HepG2 (cell line): ENCODE results near the gene TSSK2. TPM values are rescaled to one million over a fixed set of nuclear protein-coding genes. Genes with fewer than 3 reads are reported as not detected.
A peak's percentile ranks its signal among the peaks of the same experiment; 100 is the strongest.

Experiments used
- ATAC-seq: fragments of 200-7000 bp; cut with Tn5 transposase; 3 replicates; pipeline ENCODE4 v1.9.1; 2020; ENCODE audit warnings: mild to moderate bottlenecking, moderate library complexity
- BruUV-seq: library from RNA; stranded (reverse); fragments of 400-500 nt; replicated peaks from 2 replicates; lab custom pipeline; 2021; lab: Mats Ljungman, UMichigan
- CTCF ChIA-PET: fragments of 300-600 bp; formaldehyde crosslinking; extraction: SDS; loops from one replicate; lab custom pipeline; 2021; ENCODE audit warnings: low total read pairs, inconsistent platforms, low intra/inter-chr PET ratio; lab: Yijun Ruan, JAX
- POLR2A ChIA-PET: fragments of 350-600 bp; sonication (Branson Sonifier 250); formaldehyde crosslinking; loops from one replicate; lab custom pipeline; 2020; ENCODE audit warnings: antibody characterized with exemption, inconsistent platforms; lab: Yijun Ruan, JAX
- DNase-seq: peaks from one replicate; pipeline ENCODE4 v3.0.0-alpha.2; 2015; ENCODE audit warnings: low spot score
- FAIRE-seq: peaks from 3 replicates; lab custom pipeline; 2011; peaks lifted over from hg19 to GRCh38; lab: Jason Lieb, UNC
- H2AFZ ChIP-seq: one replicate; pipeline ENCODE4 v1.6.1; 2011; ENCODE audit warnings: low read length, inconsistent platforms
- H3K27ac ChIP-seq: fragments of 300-600 bp; 3 replicates; pipeline ENCODE4 v1.8.0; 2011; ENCODE audit warnings: mixed run types, mild to moderate bottlenecking, mixed read lengths, low read length, inconsistent platforms; ENCODE audit not compliant: insufficient read depth; ENCODE audit errors: extremely low read length
- H3K27me3 ChIP-seq, 2 experiments: fragments of 200-600 bp in 1 of 2; 2 replicates in 1 of 2; 3 replicates in 1 of 2; pipeline versions ENCODE4 v1.6.0 to v1.8.0; 2011; ENCODE audit warnings: low read length in 2 of 2, mild to moderate bottlenecking in 2 of 2, moderate library complexity in 2 of 2, inconsistent platforms in 1 of 2; ENCODE audit not compliant: insufficient read depth in 2 of 2, control insufficient read depth in 1 of 2
- H3K36me3 ChIP-seq, 2 experiments: fragments of 200-600 bp in 1 of 2; replicated peaks in 1 of 2; 2 replicates in 1 of 2; 3 replicates in 1 of 2; pipeline versions ENCODE4 v1.5.1 to v1.8.0; 2011; ENCODE audit warnings: low read length in 2 of 2, inconsistent platforms in 1 of 2; ENCODE audit not compliant: insufficient read depth in 2 of 2, control insufficient read depth in 1 of 2
- H3K4me1 ChIP-seq: 2 replicates; pipeline ENCODE4 v1.5.1; 2012; ENCODE audit warnings: low read length, inconsistent platforms; ENCODE audit not compliant: insufficient read depth
- H3K4me2 ChIP-seq: 2 replicates; pipeline ENCODE4 v1.6.0; 2011; ENCODE audit warnings: low read depth, low read length, inconsistent platforms
- H3K4me3 ChIP-seq, 3 experiments: fragments of 200-600 bp in 1 of 3; sonication (generic), shearing (Covaris generic) in 1 of 3; replicated peaks in 1 of 3; 2 replicates each; pipeline ENCODE4 v1.5.1; 2011 to 2016; ENCODE audit warnings: low read length in 3 of 3, inconsistent platforms in 2 of 3, low read depth in 2 of 3, mild to moderate bottlenecking in 2 of 3, control low read depth in 1 of 3, mixed read lengths in 1 of 3; ENCODE audit not compliant: insufficient read depth in 1 of 3
- H3K79me2 ChIP-seq: one replicate; pipeline ENCODE4 v1.6.1; 2011; ENCODE audit warnings: low read length, inconsistent platforms; ENCODE audit not compliant: insufficient read depth
- H3K9ac ChIP-seq: 2 replicates; pipeline ENCODE4 v1.6.0; 2011; ENCODE audit warnings: mild to moderate bottlenecking, low read depth, low read length, inconsistent platforms; ENCODE audit not compliant: insufficient read depth
- H3K9me3 ChIP-seq: 2 replicates; pipeline ENCODE4 v1.5.1; 2012; ENCODE audit warnings: mild to moderate bottlenecking, low read length
- H4K20me1 ChIP-seq: 2 replicates; pipeline ENCODE4 v1.6.0; 2011; ENCODE audit warnings: inconsistent platforms, mild to moderate bottlenecking, low read length, moderate library complexity; ENCODE audit not compliant: insufficient read depth
- ATF1 ChIP-seq: IDR thresholded peaks from 2 replicates; pipeline ENCODE4 v1.6.1; 2016; ENCODE audit warnings: mild to moderate bottlenecking, control low read depth
- BRF2 ChIP-seq: sonication (generic); formaldehyde crosslinking; IDR thresholded peaks from 2 replicates; pipeline ENCODE4 v1.8.1; 2022; ENCODE audit warnings: mild to moderate bottlenecking, missing genetic modification reagents
- CENPX ChIP-seq: sonication (generic); formaldehyde crosslinking; IDR thresholded peaks from 2 replicates; pipeline ENCODE4 v1.9.0; 2021; ENCODE audit warnings: mild to moderate bottlenecking, missing genetic modification reagents, moderate library complexity
- JUND ChIP-seq: sonication (generic); formaldehyde crosslinking; IDR thresholded peaks from 2 replicates; pipeline ENCODE4 v1.8.0; 2022; ENCODE audit warnings: mild to moderate bottlenecking, missing genetic modification reagents
- MAFF ChIP-seq: IDR thresholded peaks from 2 replicates; pipeline ENCODE4 v1.6.1; 2011; ENCODE audit warnings: low read depth, low read length, improper control_type of control experiment
- MED13 ChIP-seq: sonication (generic); formaldehyde crosslinking; IDR thresholded peaks from 2 replicates; pipeline ENCODE4 v1.5.0; 2020; ENCODE audit warnings: missing genetic modification reagents
- NPAS2 ChIP-seq: sonication (generic); formaldehyde crosslinking; IDR thresholded peaks from 2 replicates; pipeline ENCODE4 v1.8.0; 2022; ENCODE audit warnings: mild to moderate bottlenecking, missing genetic modification reagents, borderline replicate concordance
- PHB2 ChIP-seq: fragments of 450-650 bp; IDR thresholded peaks from 2 replicates; pipeline ENCODE4 v1.6.1; 2018; ENCODE audit not compliant: partially characterized antibody
- TMF1 ChIP-seq: sonication (generic); formaldehyde crosslinking; IDR thresholded peaks from 2 replicates; pipeline ENCODE4 v1.8.1; 2022; ENCODE audit warnings: low read depth, missing genetic modification reagents
- ZBTB1 ChIP-seq: sonication (generic); formaldehyde crosslinking; IDR thresholded peaks from 2 replicates; pipeline ENCODE4 v1.4.0; 2020; ENCODE audit warnings: missing genetic modification reagents, borderline replicate concordance
- ZNF326 ChIP-seq: sonication (generic); formaldehyde crosslinking; IDR thresholded peaks from 2 replicates; pipeline ENCODE4 v1.4.0; 2020; ENCODE audit warnings: missing genetic modification reagents, borderline replicate concordance
- ZNF567 ChIP-seq: sonication (generic); formaldehyde crosslinking; IDR thresholded peaks from 2 replicates; pipeline ENCODE4 v1.8.1; 2023; ENCODE audit warnings: mild to moderate bottlenecking, missing genetic modification reagents, borderline replicate concordance
- ZNF570 ChIP-seq: sonication (generic); formaldehyde crosslinking; IDR thresholded peaks from 2 replicates; pipeline ENCODE4 v1.4.0; 2020; ENCODE audit warnings: mild to moderate bottlenecking, missing genetic modification reagents, borderline replicate concordance
- ZNF616 ChIP-seq: sonication (generic); formaldehyde crosslinking; IDR thresholded peaks from 2 replicates; pipeline ENCODE4 v1.5.0; 2020; ENCODE audit warnings: low read depth, mild to moderate bottlenecking, missing genetic modification reagents
- WGBS: methylation state at CpG from one replicate; pipeline ENCODE4 v1.1.6; 2017; ENCODE audit warnings: low lambda C conversion rate; 5-methylcytosine and 5-hydroxymethylcytosine counted together
- in situ Hi-C: cut with HindIII; loops from 2 replicates; pipeline ENCODE4 v1.10.0; 2017; ENCODE audit warnings: low pct_unique_long_range_greater_than_20kb; ENCODE audit not compliant: extremely low pct_ligation_motif_present
- intact Hi-C: fragments of 100-400 bp; cut with micrococcal nuclease; formaldehyde crosslinking; loops from one replicate; pipeline ENCODE4 v1.10.0; 2022; ENCODE audit not compliant: unreplicated experiment
- polyA plus RNA-seq, 8 experiments: library from polyadenylated mRNA; depleted of rRNA in 3 of 8; stranded (reverse) in 7 of 8; unstranded in 1 of 8; fragments of >200 nt; fragmentation: Illumina TruSeq in 4 of 8; extraction: Trizol in 4 of 8; gene quantifications; 2 replicates each; pipeline versions ENCODE4 v1.2.1 to v1.2.3, GENCODE V29; 2011 to 2016; ENCODE audit warnings: low read depth in 4 of 8, missing spikeins in 1 of 8, mixed read lengths in 1 of 8; ENCODE audit not compliant: insufficient read depth in 1 of 8
- total RNA-seq, 5 experiments: library from RNA; depleted of rRNA; stranded (reverse); fragments of >200 nt; fragmentation: Illumina TruSeq; extraction: Trizol; gene quantifications; 2 replicates each; pipeline ENCODE4 v1.2.3, GENCODE V29; 2016; ENCODE audit warnings: low read depth in 1 of 5
- TF ChIP-seq, protein P1 (sequence below): fragments of 450-650 bp; IDR thresholded peaks from 2 replicates; pipeline ENCODE4 v1.6.1; 2016
- TF ChIP-seq, protein P2 (sequence below): sonication (generic); formaldehyde crosslinking; IDR thresholded peaks from 2 replicates; pipeline ENCODE4 v1.4.0; 2020; ENCODE audit warnings: mild to moderate bottlenecking, missing genetic modification reagents
- TF ChIP-seq, protein P3 (sequence below), 2 experiments: IDR thresholded peaks; 2 replicates each; pipeline ENCODE4 v1.6.1; 2011 to 2012; ENCODE audit warnings: low read length in 2 of 2, borderline replicate concordance in 1 of 2, low read depth in 1 of 2, mild to moderate bottlenecking in 1 of 2, moderate library complexity in 1 of 2

Gene TSSK2
- total and polyA plus RNA-seq, 2 of the 13 experiments (the other 11 are each of a cell fraction or from before 2014, with no cell fraction given) = not detected

DNA sequence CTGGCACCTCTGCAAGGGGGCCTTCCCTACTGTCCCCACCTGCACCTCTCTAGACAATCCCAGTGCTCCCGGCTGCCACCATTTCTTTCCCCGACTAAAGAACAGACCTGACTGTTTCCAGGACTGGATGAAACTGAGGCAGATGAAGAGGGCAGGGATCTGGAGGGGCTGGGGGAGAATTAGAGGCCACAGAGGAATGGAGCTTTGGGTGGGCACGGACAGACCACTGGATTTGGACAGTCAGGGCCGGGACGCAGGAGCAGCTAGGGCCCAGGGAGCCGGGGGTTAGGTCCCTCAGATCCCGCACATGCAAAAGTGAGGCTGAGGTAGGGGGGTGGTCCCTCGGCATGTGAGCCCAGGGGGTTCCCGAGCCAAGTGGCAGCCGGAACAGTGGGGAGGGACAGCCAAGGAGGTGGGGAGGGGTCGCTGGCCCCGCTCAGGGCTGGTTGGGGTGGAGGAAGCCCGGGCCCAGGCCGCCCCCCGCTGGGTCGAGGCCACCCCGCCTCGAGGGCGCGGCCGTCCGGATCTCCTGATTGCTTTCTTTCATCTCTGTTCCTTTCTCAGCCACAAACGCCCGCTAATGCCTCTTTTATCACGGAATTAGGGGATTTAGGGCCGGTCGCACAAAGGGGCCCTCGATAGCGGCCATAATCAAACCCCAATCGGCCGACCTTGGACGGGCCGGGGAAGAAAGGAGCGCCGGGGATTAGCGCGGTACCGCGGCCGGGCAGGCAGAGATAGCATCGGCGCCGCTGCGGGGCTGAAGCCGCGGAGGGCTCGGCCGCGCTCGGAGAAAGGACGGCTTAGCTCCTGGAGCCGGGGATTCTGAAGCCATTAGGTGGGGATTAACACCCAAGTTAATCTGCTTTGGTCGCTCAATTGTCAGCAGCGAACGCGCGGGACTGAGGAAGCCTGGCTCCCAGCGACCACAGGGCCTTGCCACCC, 38.2 kb downstream of the TSSK2 start:
- ChIA-PET POLR2A (interaction anchor here (1.9 kb wide), 1 partner anchor 9 kb away, joined by 5 read pairs; the partner anchor contains the start of gene SLC25A1), CTCF (no interaction called here)
- H3K36me3 ChIP-seq = no peaks in the 10 kb centered on the region
- WGBS = 3% methylated on average over 35 of the region's 58 CpGs
- H2AFZ ChIP-seq = no peak overlapping the region
- in situ Hi-C loops = no loop called here
- H3K27me3 ChIP-seq = peaks cover 7 to 39% of the 10 kb centered on the region in 2 experiments
- ATAC-seq (no peak), DNase-seq (no peak), FAIRE-seq (no peak)
- peaks cover 27% of the 10 kb centered on the region for H3K79me2 ChIP-seq
- H3K4me2 ChIP-seq = peak overlapping the region; percentile 96
- no TSS peak for BruUV-seq
- peak overlapping the region; percentile 44 to 98 (median 52); a peak in 5 of 6 replicates for H3K4me3 ChIP-seq
- H3K4me1 ChIP-seq = peaks cover 46% of the 10 kb centered on the region
- H3K9me3 ChIP-seq = no peaks in the 10 kb centered on the region
- peaks cover 19% of the 10 kb centered on the region for H4K20me1 ChIP-seq
- H3K27ac ChIP-seq = no peak overlapping the region
- intact Hi-C loops = no loop called here
- peak overlapping the region; percentile 57; the same call in 1 of the 2 replicates for H3K9ac ChIP-seq
- TF ChIP-seq, protein P1, sequence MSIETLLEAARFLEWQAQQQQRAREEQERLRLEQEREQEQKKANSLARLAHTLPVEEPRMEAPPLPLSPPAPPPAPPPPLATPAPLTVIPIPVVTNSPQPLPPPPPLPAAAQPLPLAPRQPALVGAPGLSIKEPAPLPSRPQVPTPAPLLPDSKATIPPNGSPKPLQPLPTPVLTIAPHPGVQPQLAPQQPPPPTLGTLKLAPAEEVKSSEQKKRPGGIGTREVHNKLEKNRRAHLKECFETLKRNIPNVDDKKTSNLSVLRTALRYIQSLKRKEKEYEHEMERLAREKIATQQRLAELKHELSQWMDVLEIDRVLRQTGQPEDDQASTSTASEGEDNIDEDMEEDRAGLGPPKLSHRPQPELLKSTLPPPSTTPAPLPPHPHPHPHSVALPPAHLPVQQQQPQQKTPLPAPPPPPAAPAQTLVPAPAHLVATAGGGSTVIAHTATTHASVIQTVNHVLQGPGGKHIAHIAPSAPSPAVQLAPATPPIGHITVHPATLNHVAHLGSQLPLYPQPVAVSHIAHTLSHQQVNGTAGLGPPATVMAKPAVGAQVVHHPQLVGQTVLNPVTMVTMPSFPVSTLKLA = no peak
- TF ChIP-seq NPAS2 (CRISPR knock-in tag) = no peak
- no peak for TF ChIP-seq ZNF570
- no peak for TF ChIP-seq ZNF567 (CRISPR knock-in tag)
- TF ChIP-seq BRF2 (CRISPR knock-in tag) = no peak
- peak; percentile 45; the same call in 1 of the 2 replicates for TF ChIP-seq TMF1
- TF ChIP-seq, protein P2, sequence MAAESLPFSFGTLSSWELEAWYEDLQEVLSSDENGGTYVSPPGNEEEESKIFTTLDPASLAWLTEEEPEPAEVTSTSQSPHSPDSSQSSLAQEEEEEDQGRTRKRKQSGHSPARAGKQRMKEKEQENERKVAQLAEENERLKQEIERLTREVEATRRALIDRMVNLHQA (CRISPR knock-in tag) = no peak
- no peak for TF ChIP-seq ATF1 (CRISPR knock-in tag)
- TF ChIP-seq, protein P3, sequence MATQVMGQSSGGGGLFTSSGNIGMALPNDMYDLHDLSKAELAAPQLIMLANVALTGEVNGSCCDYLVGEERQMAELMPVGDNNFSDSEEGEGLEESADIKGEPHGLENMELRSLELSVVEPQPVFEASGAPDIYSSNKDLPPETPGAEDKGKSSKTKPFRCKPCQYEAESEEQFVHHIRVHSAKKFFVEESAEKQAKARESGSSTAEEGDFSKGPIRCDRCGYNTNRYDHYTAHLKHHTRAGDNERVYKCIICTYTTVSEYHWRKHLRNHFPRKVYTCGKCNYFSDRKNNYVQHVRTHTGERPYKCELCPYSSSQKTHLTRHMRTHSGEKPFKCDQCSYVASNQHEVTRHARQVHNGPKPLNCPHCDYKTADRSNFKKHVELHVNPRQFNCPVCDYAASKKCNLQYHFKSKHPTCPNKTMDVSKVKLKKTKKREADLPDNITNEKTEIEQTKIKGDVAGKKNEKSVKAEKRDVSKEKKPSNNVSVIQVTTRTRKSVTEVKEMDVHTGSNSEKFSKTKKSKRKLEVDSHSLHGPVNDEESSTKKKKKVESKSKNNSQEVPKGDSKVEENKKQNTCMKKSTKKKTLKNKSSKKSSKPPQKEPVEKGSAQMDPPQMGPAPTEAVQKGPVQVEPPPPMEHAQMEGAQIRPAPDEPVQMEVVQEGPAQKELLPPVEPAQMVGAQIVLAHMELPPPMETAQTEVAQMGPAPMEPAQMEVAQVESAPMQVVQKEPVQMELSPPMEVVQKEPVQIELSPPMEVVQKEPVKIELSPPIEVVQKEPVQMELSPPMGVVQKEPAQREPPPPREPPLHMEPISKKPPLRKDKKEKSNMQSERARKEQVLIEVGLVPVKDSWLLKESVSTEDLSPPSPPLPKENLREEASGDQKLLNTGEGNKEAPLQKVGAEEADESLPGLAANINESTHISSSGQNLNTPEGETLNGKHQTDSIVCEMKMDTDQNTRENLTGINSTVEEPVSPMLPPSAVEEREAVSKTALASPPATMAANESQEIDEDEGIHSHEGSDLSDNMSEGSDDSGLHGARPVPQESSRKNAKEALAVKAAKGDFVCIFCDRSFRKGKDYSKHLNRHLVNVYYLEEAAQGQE (IDR thresholded peaks at IDR 0.05; ENCODE audit: borderline replicate concordance in 1 of 2, low read depth in 1 of 2, low read length in 2 of 2) = no peak
- no peak for TF ChIP-seq MED13 (CRISPR knock-in tag)
- TF ChIP-seq PHB2 = no peak
- TF ChIP-seq ZNF326 (CRISPR knock-in tag) = no peak
- no peak for TF ChIP-seq CENPX
- TF ChIP-seq ZNF616 (CRISPR knock-in tag) = no peak
- no peak for TF ChIP-seq MAFF
- no peak for TF ChIP-seq JUND (CRISPR knock-in tag)
- TF ChIP-seq ZBTB1 (CRISPR knock-in tag) = no peak
